ENCODE results near the gene CIB1. TPM values are rescaled to one million over a fixed set of nuclear protein-coding genes. Genes with fewer than 3 reads are reported as not detected.
"Not testable (repeated sequence)": the region's sequence is repeated elsewhere in the genome, so short reads cannot be mapped to it uniquely, and the experiment has no call there.

Gene CIB1
- 19.0 and 31.2 TPM in 2 replicates for total RNA-seq

DNA sequence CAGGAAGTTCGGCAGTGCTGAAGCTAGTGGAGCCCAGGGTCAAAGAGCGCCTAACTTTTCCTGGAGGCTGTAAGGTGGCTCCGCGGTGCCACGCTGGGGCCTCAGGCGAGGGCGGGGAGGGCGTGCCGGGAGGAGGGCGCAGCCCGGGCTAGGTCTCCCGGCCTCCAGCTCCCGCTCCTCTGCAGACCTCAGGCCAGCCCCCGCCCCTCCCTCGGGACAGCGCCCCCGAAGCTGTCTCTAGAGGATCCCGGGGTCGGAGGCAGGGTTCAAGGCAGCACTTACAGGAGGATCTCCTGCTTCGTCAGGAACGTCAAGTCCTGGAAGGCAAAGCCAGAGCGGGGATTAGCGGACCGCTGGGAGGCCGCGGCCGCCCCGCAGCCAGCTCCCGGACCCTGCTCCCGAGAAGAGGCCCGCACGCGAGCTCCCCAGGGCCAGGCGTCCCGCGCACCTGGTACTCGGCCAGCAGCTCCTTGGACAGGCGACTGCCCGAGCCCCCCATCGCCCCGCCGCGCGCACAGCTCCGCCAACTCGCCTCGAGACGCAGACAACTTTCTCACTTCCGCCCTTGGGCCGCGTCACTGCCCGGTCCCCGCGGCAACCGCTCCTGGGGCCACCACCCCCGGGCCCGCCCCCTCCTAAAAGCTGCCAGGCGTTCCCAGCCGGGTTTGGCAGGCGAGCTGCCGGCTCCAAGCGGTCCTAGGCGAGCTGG, at the start of gene CIB1:
Gene CIB1 (minus strand): TSS at position 555 of the 709 bp plus-strand sequence. CDS start 56 bp downstream, at position 499.
- TF ChIP-seq, protein P1, sequence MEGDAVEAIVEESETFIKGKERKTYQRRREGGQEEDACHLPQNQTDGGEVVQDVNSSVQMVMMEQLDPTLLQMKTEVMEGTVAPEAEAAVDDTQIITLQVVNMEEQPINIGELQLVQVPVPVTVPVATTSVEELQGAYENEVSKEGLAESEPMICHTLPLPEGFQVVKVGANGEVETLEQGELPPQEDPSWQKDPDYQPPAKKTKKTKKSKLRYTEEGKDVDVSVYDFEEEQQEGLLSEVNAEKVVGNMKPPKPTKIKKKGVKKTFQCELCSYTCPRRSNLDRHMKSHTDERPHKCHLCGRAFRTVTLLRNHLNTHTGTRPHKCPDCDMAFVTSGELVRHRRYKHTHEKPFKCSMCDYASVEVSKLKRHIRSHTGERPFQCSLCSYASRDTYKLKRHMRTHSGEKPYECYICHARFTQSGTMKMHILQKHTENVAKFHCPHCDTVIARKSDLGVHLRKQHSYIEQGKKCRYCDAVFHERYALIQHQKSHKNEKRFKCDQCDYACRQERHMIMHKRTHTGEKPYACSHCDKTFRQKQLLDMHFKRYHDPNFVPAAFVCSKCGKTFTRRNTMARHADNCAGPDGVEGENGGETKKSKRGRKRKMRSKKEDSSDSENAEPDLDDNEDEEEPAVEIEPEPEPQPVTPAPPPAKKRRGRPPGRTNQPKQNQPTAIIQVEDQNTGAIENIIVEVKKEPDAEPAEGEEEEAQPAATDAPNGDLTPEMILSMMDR (IDR thresholded peaks at IDR 0.05; ENCODE audit: insufficient read depth, low read depth, low read length): no peak
- peak within 1 kb of the TSS; percentile 89 for H3K4me3 ChIP-seq (ENCODE audit: low read depth, low read length)
- DNase-seq (ENCODE audit: low read depth): peak; percentile 98

GRCh38 chr15:90281637-90282036, 47.9 kb upstream of the CIB1 start:
- not testable (repeated sequence) for H3K4me3 ChIP-seq (ENCODE audit: low read depth, low read length); DNase-seq (ENCODE audit: low read depth)

- DNase-seq (ENCODE audit: low read depth); H3K4me3 ChIP-seq (ENCODE audit: low read depth, low read length): not testable (repeated sequence)
Observed at GRCh38 chr15:90280743-90281142, 47.0 kb upstream of the CIB1 start.

- DNase-seq (ENCODE audit: low read depth); H3K4me3 ChIP-seq (ENCODE audit: low read depth, low read length): not testable (repeated sequence)
Observed at GRCh38 chr15:90278467-90278866, 44.7 kb upstream of the CIB1 start.

GRCh38 chr15:90271459-90272166, 37.9 kb upstream of the CIB1 start:
- no peak for DNase-seq (ENCODE audit: low read depth)
- TF ChIP-seq, protein P1 (IDR thresholded peaks at IDR 0.05; ENCODE audit: insufficient read depth, low read depth, low read length): no peak
- no peak overlapping the region for H3K4me3 ChIP-seq (ENCODE audit: low read depth, low read length)

GRCh38 chr15:90270502-90271150, 36.9 kb upstream of the CIB1 start:
- H3K4me3 ChIP-seq (ENCODE audit: low read depth, low read length): no peak overlapping the region
- no peak for DNase-seq (ENCODE audit: low read depth)
- TF ChIP-seq, protein P1 (IDR thresholded peaks at IDR 0.05; ENCODE audit: insufficient read depth, low read depth, low read length): no peak

GRCh38 chr15:90268415-90268814, 34.7 kb upstream of the CIB1 start:
- no peak for DNase-seq (ENCODE audit: low read depth)
- TF ChIP-seq, protein P1 (IDR thresholded peaks at IDR 0.05; ENCODE audit: insufficient read depth, low read depth, low read length): no peak
- H3K4me3 ChIP-seq (ENCODE audit: low read depth, low read length): no peak overlapping the region

DNA sequence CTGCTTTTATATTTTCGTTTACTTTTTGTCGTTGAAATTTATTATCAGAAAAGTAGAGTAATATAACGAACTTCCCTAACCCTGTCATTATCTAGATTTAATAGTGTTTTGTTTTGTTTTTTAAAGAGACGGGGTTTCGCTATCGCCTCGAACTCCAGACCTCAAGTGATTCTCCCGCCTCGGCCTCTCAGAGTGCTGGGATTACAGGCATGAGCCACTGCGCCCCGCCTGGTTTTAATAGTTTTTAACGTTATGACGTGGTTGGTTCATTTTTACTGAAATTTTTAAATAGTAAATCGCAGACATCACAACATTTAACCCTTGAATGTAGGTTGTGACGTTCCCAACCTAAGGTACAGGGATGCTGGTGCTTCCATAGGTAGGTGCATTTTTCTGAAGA, 32.7 kb upstream of the CIB1 start:
- peak overlapping the region; percentile 93 for H3K4me3 ChIP-seq (ENCODE audit: low read depth, low read length)
- peak; percentile 44 for DNase-seq (ENCODE audit: low read depth)
- TF ChIP-seq, protein P1 (IDR thresholded peaks at IDR 0.05; ENCODE audit: insufficient read depth, low read depth, low read length): no peak
